HepG2 (cell line): Measurements from ENCODE around the gene ENO2. TPM values are rescaled to one million over a fixed set of nuclear protein-coding genes. Genes with fewer than 3 reads are reported as not detected.

ENCODE experiments used
- CENPX ChIP-seq: sonication (generic); formaldehyde crosslinking; IDR thresholded peaks from 2 replicates; pipeline ENCODE4 v1.9.0; 2021; ENCODE audit warnings: mild to moderate bottlenecking, missing genetic modification reagents, moderate library complexity
- SSRP1 ChIP-seq: IDR thresholded peaks from 2 replicates; pipeline ENCODE4 v1.6.1; 2016; ENCODE audit warnings: control low read depth
- TSC22D2 ChIP-seq: sonication (generic); formaldehyde crosslinking; IDR thresholded peaks from 2 replicates; pipeline ENCODE4 v1.5.1; 2020; ENCODE audit warnings: missing genetic modification reagents, mild to moderate bottlenecking, borderline replicate concordance
- ZBTB21 ChIP-seq: sonication (generic); formaldehyde crosslinking; IDR thresholded peaks from 2 replicates; pipeline ENCODE4 v1.4.0; 2020; ENCODE audit warnings: missing genetic modification reagents
- ZMYM2 ChIP-seq: sonication (generic); formaldehyde crosslinking; IDR thresholded peaks from 2 replicates; pipeline ENCODE4 v1.8.0; 2022; ENCODE audit warnings: mild to moderate bottlenecking, missing genetic modification reagents
- ZMYM4 ChIP-seq: sonication (generic); formaldehyde crosslinking; IDR thresholded peaks from 2 replicates; pipeline ENCODE4 v1.8.1; 2023; ENCODE audit warnings: mild to moderate bottlenecking, missing genetic modification reagents
- ZNF274 ChIP-seq: sonication (generic); formaldehyde crosslinking; IDR thresholded peaks from 2 replicates; pipeline ENCODE4 v1.5.1; 2020; ENCODE audit warnings: mild to moderate bottlenecking, missing genetic modification reagents
- polyA plus RNA-seq, 8 experiments: library from polyadenylated mRNA; depleted of rRNA in 3 of 8; stranded (reverse) in 7 of 8; unstranded in 1 of 8; fragments of >200 nt; fragmentation: Illumina TruSeq in 4 of 8; extraction: Trizol in 4 of 8; gene quantifications; 2 replicates each; pipeline versions ENCODE4 v1.2.1 to v1.2.3, GENCODE V29; 2011 to 2016; ENCODE audit warnings: low read depth in 4 of 8, missing spikeins in 1 of 8, mixed read lengths in 1 of 8; ENCODE audit not compliant: insufficient read depth in 1 of 8
- total RNA-seq, 5 experiments: library from RNA; depleted of rRNA; stranded (reverse); fragments of >200 nt; fragmentation: Illumina TruSeq; extraction: Trizol; gene quantifications; 2 replicates each; pipeline ENCODE4 v1.2.3, GENCODE V29; 2016; ENCODE audit warnings: low read depth in 1 of 5
- TF ChIP-seq, protein P1 (sequence below): sonication (generic); formaldehyde crosslinking; IDR thresholded peaks from 2 replicates; pipeline ENCODE4 v1.4.0; 2020; ENCODE audit warnings: mild to moderate bottlenecking, missing genetic modification reagents
- TF ChIP-seq, protein P2 (sequence below): sonication (generic); formaldehyde crosslinking; IDR thresholded peaks from 2 replicates; pipeline ENCODE4 v1.8.1; 2023; ENCODE audit warnings: mild to moderate bottlenecking, missing genetic modification reagents
- TF ChIP-seq, protein P3 (sequence below): sonication (generic); formaldehyde crosslinking; IDR thresholded peaks from one replicate; pipeline ENCODE4 v1.5.1; 2020; ENCODE audit warnings: mild to moderate bottlenecking, missing genetic modification reagents; ENCODE audit errors: not compliant biosample characterization

The ENO2 gene
- total and polyA plus RNA-seq, 2 of the 13 experiments (the other 11 are each of a cell fraction or from before 2014, with no cell fraction given), result 19.3 to 136 TPM

DNA sequence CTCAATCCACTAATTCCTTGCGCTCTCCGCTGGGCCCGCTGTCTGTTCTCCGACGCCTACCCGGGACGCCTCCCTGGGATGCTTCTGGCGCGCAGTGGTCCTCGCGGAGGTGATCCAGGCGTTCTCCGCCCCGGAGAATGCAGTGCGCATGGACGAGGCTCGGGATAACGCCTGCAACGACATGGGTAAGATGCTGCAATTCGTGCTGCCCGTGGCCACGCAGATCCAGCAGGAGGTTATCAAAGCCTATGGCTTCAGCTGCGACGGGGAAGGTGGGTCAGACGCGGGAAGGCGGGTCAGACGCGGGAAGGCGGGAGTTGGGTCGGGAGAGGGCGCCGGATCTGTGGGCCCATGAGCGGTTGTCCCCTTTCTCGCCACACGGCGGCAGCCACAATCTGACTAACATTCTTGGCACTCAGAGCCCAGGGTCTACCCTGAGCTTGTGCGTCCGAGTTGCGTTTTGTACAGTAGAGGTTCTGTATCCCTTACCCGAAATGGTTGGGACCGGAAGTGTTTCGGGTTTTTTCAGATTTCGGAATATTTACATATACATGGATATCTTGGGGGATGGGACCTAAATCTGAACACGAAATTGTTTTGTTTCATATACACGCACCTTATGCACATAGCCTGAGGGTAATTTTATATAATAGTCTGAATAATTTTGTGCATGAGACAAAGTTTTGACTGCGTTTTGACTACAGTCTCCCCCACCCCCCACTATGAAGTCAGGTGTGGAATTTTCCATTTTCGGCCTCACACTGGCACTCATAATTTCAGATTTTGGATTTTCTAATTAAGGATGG lies 30.2 kb downstream of the ENO2 start (continued):
- TF ChIP-seq, protein P1, sequence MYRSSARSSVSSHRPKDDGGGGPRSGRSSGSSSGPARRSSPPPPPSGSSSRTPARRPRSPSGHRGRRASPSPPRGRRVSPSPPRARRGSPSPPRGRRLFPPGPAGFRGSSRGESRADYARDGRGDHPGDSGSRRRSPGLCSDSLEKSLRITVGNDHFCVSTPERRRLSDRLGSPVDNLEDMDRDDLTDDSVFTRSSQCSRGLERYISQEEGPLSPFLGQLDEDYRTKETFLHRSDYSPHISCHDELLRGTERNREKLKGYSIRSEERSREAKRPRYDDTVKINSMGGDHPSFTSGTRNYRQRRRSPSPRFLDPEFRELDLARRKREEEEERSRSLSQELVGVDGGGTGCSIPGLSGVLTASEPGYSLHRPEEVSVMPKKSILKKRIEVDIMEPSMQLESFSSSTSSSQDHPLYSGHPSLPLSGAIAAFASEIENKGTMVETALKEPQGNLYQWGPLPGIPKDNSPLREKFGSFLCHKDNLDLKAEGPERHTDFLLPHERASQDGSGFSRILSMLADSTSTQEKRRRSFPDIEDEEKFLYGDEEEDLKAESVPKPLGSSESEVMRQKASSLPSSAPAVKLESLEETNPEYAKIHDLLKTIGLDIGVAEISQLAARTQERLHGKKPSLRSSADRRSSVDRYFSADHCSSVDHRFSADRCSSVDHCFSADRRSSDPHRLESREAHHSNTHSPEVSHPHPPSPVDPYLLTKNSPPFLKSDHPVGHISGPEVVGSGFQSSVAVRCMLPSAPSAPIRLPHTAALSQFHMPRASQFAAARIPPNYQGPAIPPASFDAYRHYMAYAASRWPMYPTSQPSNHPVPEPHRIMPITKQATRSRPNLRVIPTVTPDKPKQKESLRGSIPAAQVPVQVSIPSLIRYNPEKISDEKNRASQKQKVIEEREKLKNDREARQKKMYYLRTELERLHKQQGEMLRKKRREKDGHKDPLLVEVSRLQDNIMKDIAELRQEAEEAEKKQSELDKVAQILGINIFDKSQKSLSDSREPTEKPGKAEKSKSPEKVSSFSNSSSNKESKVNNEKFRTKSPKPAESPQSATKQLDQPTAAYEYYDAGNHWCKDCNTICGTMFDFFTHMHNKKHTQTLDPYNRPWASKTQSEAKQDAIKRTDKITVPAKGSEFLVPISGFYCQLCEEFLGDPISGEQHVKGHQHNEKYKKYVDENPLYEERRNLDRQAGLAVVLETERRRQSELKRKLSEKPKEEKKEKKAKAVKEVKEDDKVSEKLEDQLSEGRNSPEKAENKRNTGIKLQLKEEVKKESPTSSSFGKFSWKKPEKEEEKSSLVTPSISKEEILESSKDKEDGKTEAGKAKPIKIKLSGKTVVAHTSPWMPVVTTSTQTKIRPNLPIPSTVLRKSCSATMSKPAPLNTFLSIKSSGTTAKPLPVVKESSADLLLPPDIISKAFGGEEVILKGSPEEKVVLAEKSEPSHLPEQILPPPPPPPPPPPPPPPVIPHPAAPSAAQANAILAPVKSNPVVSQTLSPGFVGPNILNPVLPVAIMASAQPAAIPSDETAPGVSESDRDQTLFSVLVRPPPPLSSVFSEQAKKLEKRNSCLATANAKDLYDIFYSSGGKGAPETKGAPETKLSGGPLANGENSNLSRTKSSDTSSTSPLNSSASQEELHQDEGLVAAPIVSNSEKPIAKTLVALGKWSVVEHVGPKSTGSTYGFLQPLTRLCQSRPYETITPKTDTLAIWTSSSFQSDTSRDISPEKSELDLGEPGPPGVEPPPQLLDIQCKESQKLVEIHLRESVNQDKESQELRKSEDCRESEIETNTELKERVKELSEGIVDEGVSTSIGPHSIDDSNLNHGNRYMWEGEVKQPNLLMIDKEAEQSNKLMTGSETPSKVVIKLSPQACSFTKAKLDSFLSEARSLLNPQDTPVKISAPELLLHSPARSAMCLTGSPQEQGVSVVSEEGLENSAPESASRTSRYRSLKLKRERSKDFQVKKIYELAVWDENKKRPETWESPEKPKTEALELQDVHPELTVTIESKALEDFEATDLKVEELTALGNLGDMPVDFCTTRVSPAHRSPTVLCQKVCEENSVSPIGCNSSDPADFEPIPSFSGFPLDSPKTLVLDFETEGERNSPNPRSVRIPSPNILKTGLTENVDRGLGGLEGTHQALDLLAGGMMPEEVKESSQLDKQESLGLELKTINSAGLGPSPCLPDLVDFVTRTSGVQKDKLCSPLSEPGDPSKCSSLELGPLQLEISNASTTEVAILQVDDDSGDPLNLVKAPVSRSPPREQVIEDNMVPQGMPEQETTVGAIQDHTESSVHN (CRISPR knock-in tag), result no peak
- TF ChIP-seq CENPX (CRISPR knock-in tag) (no peak), ZMYM4 (no peak), ZMYM2 (CRISPR knock-in tag) (0 out of 2 replicates have a peak, but pooled peaks have one; percentile 56), SSRP1 (no peak; the same call in none of the 2 replicates), ZNF274 (CRISPR knock-in tag) (peak; percentile 34; the same call in 1 of the 2 replicates), ZBTB21 (peak; percentile 20; the same call in 1 of the 2 replicates), TSC22D2 (CRISPR knock-in tag) (no peak)
- TF ChIP-seq, protein P2, sequence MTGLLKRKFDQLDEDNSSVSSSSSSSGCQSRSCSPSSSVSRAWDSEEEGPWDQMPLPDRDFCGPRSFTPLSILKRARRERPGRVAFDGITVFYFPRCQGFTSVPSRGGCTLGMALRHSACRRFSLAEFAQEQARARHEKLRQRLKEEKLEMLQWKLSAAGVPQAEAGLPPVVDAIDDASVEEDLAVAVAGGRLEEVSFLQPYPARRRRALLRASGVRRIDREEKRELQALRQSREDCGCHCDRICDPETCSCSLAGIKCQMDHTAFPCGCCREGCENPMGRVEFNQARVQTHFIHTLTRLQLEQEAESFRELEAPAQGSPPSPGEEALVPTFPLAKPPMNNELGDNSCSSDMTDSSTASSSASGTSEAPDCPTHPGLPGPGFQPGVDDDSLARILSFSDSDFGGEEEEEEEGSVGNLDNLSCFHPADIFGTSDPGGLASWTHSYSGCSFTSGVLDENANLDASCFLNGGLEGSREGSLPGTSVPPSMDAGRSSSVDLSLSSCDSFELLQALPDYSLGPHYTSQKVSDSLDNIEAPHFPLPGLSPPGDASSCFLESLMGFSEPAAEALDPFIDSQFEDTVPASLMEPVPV (CRISPR knock-in tag), result no peak
- TF ChIP-seq, protein P3, sequence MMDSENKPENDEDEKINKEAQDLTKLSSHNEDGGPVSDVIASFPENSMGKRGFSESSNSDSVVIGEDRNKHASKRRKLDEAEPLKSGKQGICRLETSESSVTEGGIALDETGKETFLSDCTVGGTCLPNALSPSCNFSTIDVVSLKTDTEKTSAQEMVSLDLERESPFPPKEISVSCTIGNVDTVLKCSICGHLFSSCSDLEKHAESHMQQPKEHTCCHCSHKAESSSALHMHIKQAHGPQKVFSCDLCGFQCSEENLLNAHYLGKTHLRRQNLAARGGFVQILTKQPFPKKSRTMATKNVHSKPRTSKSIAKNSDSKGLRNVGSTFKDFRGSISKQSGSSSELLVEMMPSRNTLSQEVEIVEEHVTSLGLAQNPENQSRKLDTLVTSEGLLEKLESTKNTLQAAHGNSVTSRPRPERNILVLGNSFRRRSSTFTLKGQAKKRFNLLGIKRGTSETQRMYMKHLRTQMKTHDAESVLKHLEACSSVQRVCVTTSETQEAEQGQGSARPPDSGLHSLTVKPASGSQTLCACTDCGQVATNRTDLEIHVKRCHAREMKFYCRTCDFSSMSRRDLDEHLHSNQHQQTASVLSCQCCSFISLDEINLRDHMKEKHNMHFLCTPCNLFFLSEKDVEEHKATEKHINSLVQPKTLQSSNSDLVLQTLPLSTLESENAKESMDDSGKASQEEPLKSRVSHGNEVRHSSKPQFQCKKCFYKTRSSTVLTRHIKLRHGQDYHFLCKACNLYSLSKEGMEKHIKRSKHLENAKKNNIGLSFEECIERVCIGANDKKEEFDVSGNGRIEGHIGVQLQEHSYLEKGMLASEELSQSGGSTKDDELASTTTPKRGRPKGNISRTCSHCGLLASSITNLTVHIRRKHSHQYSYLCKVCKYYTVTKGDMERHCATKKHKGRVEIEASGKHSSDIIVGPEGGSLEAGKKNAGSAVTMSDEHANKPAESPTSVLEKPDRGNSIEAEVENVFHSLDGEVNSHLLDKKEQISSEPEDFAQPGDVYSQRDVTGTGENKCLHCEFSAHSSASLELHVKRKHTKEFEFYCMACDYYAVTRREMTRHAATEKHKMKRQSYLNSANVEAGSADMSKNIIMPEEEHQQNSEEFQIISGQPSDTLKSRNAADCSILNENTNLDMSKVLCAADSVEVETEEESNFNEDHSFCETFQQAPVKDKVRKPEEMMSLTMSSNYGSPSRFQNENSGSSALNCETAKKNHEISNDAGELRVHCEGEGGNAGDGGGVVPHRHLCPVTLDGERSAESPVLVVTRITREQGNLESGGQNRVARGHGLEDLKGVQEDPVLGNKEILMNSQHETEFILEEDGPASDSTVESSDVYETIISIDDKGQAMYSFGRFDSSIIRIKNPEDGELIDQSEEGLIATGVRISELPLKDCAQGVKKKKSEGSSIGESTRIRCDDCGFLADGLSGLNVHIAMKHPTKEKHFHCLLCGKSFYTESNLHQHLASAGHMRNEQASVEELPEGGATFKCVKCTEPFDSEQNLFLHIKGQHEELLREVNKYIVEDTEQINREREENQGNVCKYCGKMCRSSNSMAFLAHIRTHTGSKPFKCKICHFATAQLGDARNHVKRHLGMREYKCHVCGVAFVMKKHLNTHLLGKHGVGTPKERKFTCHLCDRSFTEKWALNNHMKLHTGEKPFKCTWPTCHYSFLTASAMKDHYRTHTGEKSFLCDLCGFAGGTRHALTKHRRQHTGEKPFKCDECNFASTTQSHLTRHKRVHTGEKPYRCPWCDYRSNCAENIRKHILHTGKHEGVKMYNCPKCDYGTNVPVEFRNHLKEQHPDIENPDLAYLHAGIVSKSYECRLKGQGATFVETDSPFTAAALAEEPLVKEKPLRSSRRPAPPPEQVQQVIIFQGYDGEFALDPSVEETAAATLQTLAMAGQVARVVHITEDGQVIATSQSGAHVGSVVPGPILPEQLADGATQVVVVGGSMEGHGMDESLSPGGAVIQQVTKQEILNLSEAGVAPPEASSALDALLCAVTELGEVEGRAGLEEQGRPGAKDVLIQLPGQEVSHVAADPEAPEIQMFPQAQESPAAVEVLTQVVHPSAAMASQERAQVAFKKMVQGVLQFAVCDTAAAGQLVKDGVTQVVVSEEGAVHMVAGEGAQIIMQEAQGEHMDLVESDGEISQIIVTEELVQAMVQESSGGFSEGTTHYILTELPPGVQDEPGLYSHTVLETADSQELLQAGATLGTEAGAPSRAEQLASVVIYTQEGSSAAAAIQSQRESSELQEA (CRISPR knock-in tag), result peak; percentile 88
